HG03378 (cell line): ENCODE measurements around the gene CNR1.
A peak's percentile ranks its signal among the peaks of the same experiment; 100 is the strongest.

Experiments
- ATAC-seq: cut with Tn5 transposase; IDR thresholded peaks from one replicate; pipeline ENCODE4 v1.9.1; 2021; ENCODE audit warnings: mild to moderate bottlenecking, moderate library complexity; ENCODE audit not compliant: unreplicated experiment

The CNR1 gene

DNA sequence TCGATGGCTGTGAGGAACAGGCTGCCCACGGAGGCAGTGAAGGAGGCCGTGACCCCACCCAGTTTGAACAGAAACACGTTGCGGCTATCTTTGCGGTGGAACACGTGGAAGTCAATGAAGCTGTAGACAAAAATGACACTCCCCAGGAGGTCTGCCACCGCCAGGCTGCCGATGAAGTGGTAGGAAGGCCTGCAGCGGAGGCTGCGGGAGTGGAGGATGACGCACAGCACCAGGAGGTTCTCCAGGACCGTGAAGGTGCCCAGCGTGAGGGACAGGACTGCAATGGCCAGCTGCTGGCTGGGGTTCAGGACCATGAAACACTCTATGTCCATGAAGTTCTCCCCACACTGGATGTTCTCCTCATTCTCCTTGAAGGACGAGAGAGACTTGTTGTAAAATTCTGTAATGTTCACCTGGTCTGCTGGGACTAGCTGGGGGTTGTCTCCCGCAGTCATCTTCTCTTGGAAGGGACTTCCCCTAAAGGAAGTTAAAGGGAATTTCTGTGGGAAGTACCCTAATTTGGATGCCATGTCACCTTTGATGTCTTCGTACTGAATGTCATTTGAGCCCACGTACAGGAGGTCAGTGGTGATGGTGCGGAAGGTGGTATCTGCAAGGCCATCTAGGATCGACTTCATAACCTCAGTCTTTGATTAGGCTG, 21.4 kb downstream of the CNR1 start:
- no peak for ATAC-seq

DNA sequence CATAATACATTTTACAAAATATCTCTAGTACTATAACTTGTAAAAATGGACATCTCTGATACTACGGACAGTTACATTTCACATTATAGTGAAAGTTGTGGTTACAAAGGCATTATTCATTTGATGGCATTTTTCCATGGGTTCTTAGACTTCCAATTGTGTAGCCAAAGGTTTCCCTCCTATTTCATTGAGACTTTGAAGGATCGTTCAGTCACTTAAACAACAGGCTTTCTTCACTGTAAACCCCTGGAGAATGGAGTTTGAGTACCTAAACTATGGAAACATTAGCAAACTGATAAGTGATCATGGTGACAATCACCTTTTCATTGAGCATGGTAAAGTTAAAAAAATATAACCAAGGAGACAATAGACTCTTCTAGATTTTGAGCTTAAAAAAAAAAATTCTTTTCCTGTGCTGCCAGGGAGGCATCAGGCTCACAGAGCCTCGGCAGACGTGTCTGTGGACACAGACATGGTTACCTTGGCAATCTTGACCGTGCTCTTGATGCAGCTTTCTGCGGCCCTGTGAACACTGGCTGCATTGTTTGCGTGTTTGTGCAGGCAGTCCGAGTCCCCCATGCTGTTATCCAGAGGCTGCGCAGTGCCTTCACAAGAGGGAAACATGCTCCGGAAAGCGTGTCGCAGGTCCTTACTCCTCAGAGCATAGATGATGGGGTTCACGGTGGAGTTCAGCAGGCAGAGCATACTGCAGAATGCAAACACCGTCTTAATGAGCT, 22.6 kb downstream of the CNR1 start:
- ATAC-seq, result no peak

DNA sequence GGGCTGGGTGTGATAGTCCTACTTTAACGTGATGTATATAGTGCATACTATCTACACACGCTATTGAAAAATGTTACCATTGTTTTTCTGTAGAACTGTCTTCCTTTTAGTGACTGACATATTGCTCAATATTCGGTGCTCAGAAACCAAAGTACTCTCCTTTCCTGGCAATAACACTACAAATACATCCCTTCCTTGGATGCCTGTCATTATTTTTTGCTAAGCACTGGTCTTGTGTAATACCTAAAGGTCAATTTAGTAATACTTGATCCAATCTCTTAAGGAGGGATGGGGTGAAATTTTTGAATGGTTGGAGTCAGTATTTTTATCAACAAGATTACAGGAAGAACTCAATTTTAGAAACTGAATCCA, 23.9 kb downstream of the CNR1 start:
- no peak for ATAC-seq

DNA sequence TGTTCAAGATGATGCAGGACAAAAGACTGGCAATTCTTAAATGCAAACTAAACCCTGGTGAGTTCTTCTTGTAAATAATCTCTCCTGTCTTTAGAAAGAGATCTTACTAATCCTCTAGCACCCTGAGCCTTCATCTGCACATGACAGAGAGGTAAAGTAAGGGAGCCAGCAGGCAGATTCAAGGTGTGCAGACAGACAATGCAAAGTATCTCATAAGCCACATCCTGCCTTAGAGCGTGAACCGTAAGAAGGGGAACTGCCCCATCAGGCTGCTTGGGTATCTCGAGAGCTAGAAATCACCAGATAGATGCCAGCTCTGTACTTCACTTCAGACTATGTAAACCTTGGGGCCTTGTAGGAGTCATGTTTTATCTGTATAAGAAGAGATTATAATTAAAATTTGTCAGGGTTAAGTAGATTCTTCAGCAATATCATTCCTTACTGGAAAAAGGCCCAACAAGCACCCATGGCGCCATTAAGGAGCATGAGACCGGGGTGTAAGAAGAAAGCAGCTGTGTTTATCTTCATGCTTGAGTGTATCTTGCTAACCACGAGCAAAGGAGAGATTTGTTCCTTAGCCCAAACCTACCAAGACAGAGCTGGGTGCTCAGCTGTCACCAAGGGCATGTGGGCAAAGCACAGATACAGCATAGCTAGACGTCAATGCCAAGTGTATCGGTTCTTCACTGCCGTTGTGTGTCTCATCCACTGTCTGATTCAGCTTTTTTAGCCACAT, 24.4 kb downstream of the CNR1 start:
- ATAC-seq, result peak; percentile 96

DNA sequence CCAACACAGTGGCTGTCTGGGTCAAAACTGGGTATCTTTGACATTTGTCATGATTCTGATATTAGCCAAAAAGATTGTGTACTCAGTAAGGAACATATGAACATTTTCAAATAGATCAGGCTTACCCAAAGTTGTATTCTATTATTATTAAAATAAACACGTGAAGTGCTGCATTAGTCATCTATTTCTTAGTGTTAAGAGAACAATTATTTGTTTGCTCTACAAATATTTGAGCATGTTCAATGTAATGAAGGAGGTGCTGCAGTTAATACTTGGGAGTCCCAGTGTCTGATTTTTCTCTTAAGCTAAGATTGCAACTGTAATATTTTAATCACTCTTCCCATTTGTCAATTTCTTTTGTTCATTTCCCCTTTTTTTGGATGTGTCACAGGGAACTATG, 28.2 kb downstream of the CNR1 start:
- ATAC-seq, result no peak

DNA sequence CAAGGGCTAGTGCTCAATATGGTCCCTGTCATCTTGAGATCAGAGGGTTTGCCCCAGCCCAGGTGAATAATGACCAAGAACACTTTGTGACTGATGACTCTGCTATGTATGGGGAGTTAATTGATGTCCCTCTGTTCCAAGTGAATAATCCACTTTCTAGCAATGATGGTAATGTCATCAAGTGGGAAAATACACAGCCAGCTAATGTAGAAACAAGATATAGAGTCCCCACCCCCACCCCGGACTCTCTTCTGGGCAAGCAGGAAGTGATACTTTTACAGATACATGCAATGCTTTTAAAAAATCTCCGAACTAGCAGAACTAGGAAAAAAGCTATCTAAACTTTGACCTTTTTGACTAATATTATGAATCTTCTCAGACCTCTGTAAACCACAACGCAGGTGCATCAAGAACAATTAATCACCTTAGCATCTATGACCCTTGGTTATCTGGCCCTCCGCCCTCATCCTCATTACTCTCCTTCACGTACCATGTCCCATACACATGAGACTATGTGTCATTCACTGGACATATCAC, 30.5 kb downstream of the CNR1 start:
- peak; percentile 84 for ATAC-seq

DNA sequence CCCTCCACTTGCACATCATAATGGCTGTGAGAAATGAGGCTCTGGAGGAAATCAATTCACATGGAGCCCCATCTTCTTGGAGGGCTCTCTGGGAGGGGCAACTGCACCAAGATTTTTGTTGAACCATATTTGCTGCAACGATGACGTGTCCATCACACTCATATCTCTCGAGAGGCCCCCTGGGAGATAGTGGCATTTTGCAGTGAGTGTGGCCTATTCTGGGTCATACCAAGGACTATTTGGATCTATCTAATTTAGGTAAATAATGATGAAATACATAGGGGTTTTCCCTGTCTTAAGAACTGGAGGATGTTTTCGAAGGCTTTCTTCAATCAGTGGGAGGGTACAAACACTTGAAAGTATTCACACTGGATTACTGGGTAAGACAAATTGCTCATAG, 31.6 kb downstream of the CNR1 start:
- ATAC-seq, result no peak

DNA sequence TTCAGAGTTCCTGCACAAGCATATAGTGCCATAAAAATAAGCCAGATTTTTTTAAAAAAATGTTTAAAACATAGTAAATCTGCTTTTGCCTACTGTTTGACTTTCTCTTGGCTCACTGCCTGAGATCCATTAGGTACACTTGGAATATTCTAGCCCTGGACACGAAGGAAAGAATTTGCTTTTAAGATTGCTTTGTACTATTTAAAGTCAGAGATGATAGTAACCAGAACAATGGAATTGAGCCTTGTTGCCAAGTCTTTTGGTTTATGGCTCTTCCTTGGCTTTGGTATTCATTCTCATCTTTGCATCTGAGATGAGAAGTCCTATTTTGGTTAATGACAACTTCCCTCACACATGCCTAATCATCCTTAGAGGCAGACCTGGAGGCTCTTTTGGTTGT, 32.4 kb downstream of the CNR1 start:
- no peak for ATAC-seq

DNA sequence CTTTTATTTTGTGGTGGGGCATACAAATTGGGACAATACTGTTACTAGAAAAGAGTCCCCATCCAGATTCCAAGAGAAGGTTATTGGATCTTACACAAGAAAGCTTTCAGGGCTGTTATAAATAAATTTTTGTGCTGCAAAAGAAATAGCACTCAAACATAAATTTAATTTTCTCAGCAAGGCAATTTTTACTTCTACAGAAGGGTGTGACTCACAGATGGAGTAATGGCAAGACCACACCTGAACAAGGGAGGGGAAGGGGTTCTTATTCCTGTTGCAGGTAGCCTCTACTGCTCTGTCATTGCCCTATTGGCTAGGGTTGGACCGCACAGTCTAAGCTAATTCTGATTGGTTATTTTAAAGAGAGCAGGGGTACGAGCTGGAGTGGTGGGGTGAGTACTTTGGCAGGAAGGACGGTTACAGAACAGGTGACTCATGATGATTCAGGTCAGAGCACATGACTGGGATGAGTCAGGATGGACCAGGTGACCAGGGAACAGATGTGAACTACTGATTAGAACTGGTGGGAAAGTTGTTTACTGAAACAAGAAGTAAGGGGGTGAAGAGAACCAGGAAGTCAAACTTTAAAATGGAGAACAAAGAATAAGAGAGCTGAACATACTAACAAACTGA, 41.1 kb downstream of the CNR1 start:
- ATAC-seq, result no peak

DNA sequence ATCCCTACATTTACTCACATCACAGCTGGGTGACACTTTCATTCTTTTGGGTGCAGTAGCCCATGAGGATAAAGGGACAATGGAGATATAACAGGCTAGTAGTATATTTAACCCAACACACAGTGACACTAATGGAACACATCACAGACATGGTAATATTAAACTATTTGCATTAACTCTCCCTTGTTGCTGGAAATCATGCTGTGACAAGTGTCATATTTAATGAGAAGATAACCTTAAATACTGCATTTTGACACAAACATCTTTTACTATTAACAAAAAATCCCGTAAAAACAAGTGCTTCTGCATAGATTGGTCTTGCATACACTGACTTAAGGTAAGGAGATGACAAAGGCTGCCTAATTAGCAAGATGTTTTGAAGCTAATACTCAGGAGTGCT, 45.5 kb downstream of the CNR1 start:
- no peak for ATAC-seq

DNA sequence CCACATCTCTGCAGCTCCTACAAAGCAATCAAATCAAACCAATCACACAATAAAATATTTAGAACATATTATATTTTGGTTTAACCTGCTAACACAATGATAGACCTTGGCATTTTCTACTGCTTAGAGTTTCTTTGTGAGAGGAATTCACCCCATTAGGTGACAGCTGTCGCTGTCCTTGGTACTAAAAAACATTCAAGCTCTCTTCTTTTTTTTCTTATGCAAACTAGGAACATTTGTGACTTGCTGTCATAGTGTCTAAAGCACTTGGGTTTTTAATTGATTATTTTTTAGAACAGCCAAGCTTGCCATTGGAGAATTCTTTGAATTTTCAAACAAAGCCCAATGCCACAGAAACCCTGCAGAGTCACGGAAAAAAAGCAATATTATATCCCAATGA, 46.4 kb downstream of the CNR1 start:
- no peak for ATAC-seq

DNA sequence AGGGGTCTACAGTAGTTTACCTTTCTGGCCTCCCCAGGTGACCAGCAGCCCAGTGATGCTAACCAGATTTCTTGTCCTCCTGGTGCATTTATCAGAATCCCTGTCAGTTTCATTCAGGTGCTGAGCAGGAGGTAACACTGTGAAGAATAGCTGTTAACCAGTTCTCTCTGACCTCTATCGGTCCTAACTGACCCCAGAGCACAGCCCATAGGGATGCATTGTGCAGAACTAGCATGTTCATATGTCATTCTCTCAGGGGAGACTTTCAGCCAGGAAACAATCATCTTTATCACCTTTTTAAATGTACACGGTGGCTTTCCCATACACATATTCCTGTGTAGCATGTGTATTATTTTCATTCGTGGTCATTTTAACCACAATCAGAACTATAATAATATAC, 49.9 kb downstream of the CNR1 start:
- no peak for ATAC-seq

DNA sequence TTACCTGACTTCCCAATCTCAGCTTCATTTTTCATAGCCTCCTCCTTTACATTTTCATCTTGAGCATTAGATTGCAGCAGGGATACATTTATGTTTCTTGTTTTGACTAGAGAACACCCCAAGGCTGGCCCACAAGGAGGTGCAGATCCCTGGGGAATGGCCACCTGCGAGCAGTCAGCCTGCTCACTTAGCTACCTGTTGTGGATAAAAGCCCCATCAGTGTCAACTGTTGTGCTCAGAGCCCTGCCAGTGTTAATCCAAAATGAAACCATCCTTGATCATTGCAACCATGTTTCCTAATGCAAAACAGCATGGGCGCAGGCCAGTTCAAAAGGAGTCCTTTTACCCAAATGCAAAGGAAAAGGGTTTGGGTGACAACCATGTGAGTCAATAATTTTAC, 50.8 kb downstream of the CNR1 start:
- ATAC-seq, result no peak

DNA sequence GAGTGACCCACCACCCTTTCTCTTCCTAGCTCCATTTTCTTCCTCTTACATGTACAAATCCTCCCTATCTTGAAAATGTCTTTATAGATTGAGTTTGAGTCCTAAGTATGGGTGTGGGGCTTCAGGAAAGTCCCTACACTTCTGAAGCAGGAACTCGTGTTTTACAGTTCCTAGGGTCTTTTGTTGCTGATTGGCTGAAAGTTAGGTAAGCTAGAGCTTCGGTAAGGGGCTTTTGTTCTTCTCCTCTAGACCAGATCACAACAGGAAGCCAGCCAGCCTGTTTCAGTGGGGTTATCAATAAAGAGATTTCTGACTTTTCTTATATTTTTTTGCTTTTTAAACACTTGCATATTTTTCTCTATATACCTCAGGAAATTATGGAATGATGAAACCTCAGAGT, 51.3 kb downstream of the CNR1 start:
- ATAC-seq, result no peak

DNA sequence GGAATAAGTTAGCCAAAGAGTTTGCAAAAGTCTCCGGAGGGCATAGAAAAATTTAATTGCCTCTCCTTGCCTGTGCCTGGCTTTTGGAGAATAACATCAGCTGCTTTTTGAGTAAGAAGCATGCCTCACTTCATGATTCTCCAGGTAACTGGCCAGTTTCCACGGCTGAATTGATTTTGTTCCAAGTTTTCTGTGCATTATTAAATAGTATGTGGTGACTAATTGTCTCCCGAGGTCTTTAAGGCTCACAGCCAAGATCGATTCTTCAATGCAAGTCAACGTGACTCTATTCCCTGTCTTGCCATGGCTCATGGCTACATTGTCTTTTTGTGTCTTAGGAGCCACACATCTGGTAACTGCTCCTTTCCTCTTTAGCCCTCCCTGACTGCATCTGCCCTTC, 54.2 kb downstream of the CNR1 start:
- no peak for ATAC-seq

DNA sequence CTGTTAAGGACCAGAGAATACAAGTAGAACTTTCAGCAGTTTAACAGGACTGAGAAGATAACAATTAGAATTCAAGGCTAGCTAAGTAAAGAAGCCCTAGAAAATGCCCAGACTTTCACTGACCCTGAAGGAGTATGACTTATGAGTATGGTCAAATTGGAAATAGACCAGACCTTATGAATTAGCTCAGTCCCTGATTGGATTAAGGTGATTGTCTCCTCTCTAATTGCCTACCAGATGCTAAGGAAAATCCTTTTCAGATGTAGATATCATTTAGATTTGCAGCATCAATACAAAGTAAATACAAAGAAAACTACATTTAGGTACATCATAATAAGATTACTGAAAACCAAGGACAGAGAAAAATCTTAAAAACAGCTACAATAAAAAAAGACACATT, 58.9 kb downstream of the CNR1 start:
- ATAC-seq, result no peak

DNA sequence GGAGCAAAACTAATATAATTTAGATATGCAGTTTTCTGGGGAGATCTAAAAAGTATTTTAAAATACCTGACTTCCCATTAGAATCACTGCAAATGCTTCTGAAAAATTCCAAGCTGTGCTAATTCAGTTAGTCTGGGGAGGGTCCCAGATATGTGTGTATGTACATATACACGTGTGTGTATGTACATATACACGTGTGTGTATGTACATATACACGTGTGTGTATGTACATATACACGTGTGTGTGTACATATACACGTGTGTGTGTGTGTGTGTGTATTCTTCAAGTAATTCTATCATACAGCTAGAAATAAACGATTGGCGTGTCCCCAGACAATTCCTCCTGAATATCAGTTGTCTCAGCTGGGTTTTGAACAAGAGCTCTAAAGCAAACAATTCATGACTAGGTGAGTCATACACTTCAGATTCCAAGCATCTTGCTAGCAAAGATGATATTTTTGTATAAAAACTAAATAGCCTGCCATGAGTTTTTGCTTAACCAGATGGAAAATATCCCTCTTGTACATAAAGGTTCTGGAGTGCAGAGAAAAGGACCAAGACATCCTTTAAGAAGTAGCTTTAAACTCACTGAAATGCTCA, 60.3 kb downstream of the CNR1 start:
- ATAC-seq, result no peak
